Sigmoid colon (tissue), 4 donors: ENCODE results near the gene IGSF10.

ENCODE experiments used
- CTCF ChIP-seq, 4 experiments: fragments of 450-650 bp in 3 of 4; fragments of 200-600 bp in 1 of 4; IDR thresholded peaks; one replicate each; pipeline ENCODE4 v1.5.1; 2016 to 2019; ENCODE audit warnings: antibody characterized with exemption in 4 of 4, mild to moderate bottlenecking in 3 of 4, moderate library complexity in 2 of 4
- POLR2A ChIP-seq, 2 donors: fragments of 450-650 bp; IDR thresholded peaks; one replicate each; pipeline ENCODE4 v1.6.1; 2016; ENCODE audit warnings: antibody characterized with exemption in 2 of 2, mild to moderate bottlenecking in 2 of 2, moderate library complexity in 2 of 2
- POLR2AphosphoS5 ChIP-seq, 4 donors: sonication (generic); formaldehyde crosslinking; IDR thresholded peaks; one replicate each; pipeline ENCODE4 v1.6.1; 2017; ENCODE audit warnings: antibody characterized with exemption in 4 of 4

- TF ChIP-seq POLR2A (IDR thresholded peaks at IDR 0.05) (no peak), CTCF (IDR thresholded peaks at IDR 0.05) (no peak), POLR2AphosphoS5 (IDR thresholded peaks at IDR 0.05) (no peak)
Observed at GRCh38 chr3:151483961-151484520, 23.2 kb upstream of the IGSF10 start.
